Smooth muscle cell (in vitro differentiated cells): ENCODE data around the gene CASQ2. TPM values are rescaled to one million over a fixed set of nuclear protein-coding genes. Genes with fewer than 3 reads are reported as not detected.

Source experiments
- DNase-seq: peaks from one replicate; lab custom pipeline; 2025; ENCODE audit not compliant: unreplicated experiment; lab: John Stamatoyannopoulos, UW
- H2AFZ ChIP-seq: fragments of 200-600 bp; sonication (generic); 2 replicates; pipeline ENCODE4 v1.6.0; 2016; ENCODE audit warnings: antibody characterized with exemption, low read depth, mild to moderate bottlenecking
- H3F3A ChIP-seq: fragments of 200-600 bp; sonication (generic); 2 replicates; pipeline ENCODE4 v1.6.0; 2017; ENCODE audit warnings: antibody characterized with exemption, low read depth
- H3K27ac ChIP-seq: fragments of 200-600 bp; sonication (generic); 2 replicates; pipeline ENCODE4 v1.5.1; 2016; ENCODE audit warnings: low read depth, mild to moderate bottlenecking
- H3K27me3 ChIP-seq: fragments of 200-600 bp; sonication (generic); 2 replicates; pipeline ENCODE4 v1.6.1; 2016; ENCODE audit warnings: low read depth, mild to moderate bottlenecking
- H3K36me3 ChIP-seq: fragments of 200-600 bp; sonication (generic); 2 replicates; pipeline ENCODE4 v1.5.1; 2016; ENCODE audit warnings: low read depth
- H3K4me1 ChIP-seq: fragments of 200-600 bp; sonication (generic); 2 replicates; pipeline ENCODE4 v1.5.1; 2016; ENCODE audit warnings: low read depth
- H3K4me2 ChIP-seq: fragments of 200-600 bp; sonication (generic); 2 replicates; pipeline ENCODE4 v1.6.0; 2016; ENCODE audit warnings: mild to moderate bottlenecking
- H3K4me3 ChIP-seq: fragments of 200-600 bp; sonication (generic); 2 replicates; pipeline ENCODE4 v1.5.1; 2016; ENCODE audit warnings: mild to moderate bottlenecking
- H3K79me2 ChIP-seq: fragments of 200-600 bp; sonication (generic); 2 replicates; pipeline ENCODE4 v1.6.0; 2016; ENCODE audit warnings: low read depth, mild to moderate bottlenecking
- H3K9ac ChIP-seq: fragments of 200-600 bp; sonication (generic); 2 replicates; pipeline ENCODE4 v1.6.0; 2016; ENCODE audit warnings: low read depth
- H3K9me3 ChIP-seq: fragments of 200-600 bp; sonication (generic); replicated peaks from 2 replicates; pipeline ENCODE4 v1.5.1; 2016; ENCODE audit warnings: low read depth
- H4K20me1 ChIP-seq: fragments of 200-600 bp; sonication (generic); 2 replicates; pipeline ENCODE4 v1.6.0; 2016; ENCODE audit warnings: low read depth
- CTCF ChIP-seq: fragments of 200-600 bp; sonication (generic); IDR thresholded peaks from 2 replicates; pipeline ENCODE4 v1.5.1; 2017; ENCODE audit warnings: borderline replicate concordance, mild to moderate bottlenecking, antibody characterized with exemption; ENCODE audit not compliant: insufficient read depth, poor library complexity, severe bottlenecking
- WGBS: methylation state at CpG from one replicate; pipeline ENCODE4 v1.1.7; 2016; ENCODE audit warnings: low lambda C conversion rate; 5-methylcytosine and 5-hydroxymethylcytosine counted together
- polyA plus RNA-seq: library from polyadenylated mRNA; unstranded; fragments of >200 nt; fragmentation: Nextera tagmentation; extraction: Ambion mirVana; gene quantifications from 2 replicates; pipeline ENCODE4 v1.2.1, GENCODE V29; 2016
- total RNA-seq: library from RNA; depleted of rRNA; stranded (reverse); fragments of >200 nt; gene quantifications from 2 replicates; pipeline ENCODE4 v1.2.3, GENCODE V29; 2014

CASQ2 gene
- total and polyA plus RNA-seq, 2 experiments from 2014 or later, result not detected

DNA sequence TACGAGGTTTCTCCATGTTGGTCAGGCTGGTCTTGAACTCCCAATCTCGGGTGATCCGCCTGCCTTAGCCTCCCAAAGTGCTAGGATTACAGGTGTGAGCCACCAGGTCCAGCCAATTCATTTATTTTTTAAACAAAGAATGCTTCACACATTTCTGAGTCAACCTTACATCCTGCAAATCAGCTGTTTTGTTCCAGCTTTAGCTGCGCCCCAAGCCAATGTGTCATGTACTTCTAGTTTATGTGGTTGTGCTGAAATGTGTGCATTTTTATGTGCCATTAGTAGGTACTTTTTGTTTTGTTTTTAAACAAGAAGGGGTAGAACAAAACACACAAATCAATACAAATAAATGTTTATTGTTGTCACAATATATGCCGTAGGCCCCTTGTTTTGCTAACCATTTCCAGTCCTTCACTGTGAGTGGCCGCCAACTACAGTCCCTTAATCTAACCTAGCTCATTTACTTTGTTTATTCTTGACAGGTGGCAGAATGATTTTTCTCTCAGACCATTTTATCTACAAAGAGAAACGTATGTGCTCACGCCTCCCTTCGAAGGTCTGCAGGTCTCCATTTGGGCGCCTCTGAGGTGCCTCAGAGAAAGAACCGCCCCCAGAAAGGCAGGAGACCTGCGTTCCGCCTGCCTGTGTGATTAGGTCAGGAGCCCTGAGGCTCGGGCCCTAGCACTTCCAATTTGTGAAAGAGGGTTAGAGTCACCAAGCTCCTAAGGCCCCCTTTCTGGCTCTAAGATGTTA lies 2.8 kb upstream of the CASQ2 start:
- H3K27me3 ChIP-seq, result no peaks in the 10 kb centered on the region
- 54% methylated on average over 14 of the region's 14 CpGs for WGBS

GRCh38 chr1:115767403-115767802 lies 1.1 kb downstream of the CASQ2 start:
- no peaks in the 10 kb centered on the region for H3K9me3 ChIP-seq
- H2AFZ ChIP-seq, result no peak overlapping the region
- no peak for TF ChIP-seq CTCF
- no peak overlapping the region for H3K9ac ChIP-seq
- no peaks in the 10 kb centered on the region for H3K27me3 ChIP-seq
- no peak overlapping the region for H3K27ac ChIP-seq
- H3F3A ChIP-seq, result no peaks in the 10 kb centered on the region
- no peaks in the 10 kb centered on the region for H4K20me1 ChIP-seq
- no peak overlapping the region for H3K4me3 ChIP-seq
- H3K36me3 ChIP-seq, result no peaks in the 10 kb centered on the region
- H3K4me2 ChIP-seq, result no peak overlapping the region
- 93% methylated on average over 4 of the region's 4 CpGs for WGBS
- peaks cover 5% of the 10 kb centered on the region for H3K4me1 ChIP-seq
- no peaks in the 10 kb centered on the region for H3K79me2 ChIP-seq
- no peak for DNase-seq

More for the DNA sequence above, 2.8 kb upstream of the CASQ2 start:
- Histone ChIP-seq H3K79me2 (no peaks in the 10 kb centered on the region), H3F3A (no peaks in the 10 kb centered on the region), H2AFZ (peak overlapping the region; percentile 92), H4K20me1 (no peaks in the 10 kb centered on the region), H3K36me3 (no peaks in the 10 kb centered on the region), H3K9me3 (no peaks in the 10 kb centered on the region), H3K4me2 (peak overlapping the region; percentile 79), H3K4me3 (peak overlapping the region; percentile 11), H3K4me1 (peaks cover 5% of the 10 kb centered on the region), H3K27ac (peak overlapping the region; percentile 85), H3K9ac (peak overlapping the region; percentile 69)
- DNase-seq, result no peak
- no peak for TF ChIP-seq CTCF

GRCh38 chr1:115765091-115765490 lies 3.4 kb downstream of the CASQ2 start:
- H3K9me3 ChIP-seq, result no peaks in the 10 kb centered on the region
- H3K79me2 ChIP-seq, result no peaks in the 10 kb centered on the region
- no peaks in the 10 kb centered on the region for H3K36me3 ChIP-seq
- no peak overlapping the region for H3K27ac ChIP-seq
- no peaks in the 10 kb centered on the region for H3K27me3 ChIP-seq
- no peaks in the 10 kb centered on the region for H3K4me1 ChIP-seq
- WGBS, result 0% methylated on average over 1 of the region's 1 CpG
- no peak overlapping the region for H2AFZ ChIP-seq
- H4K20me1 ChIP-seq, result no peaks in the 10 kb centered on the region
- H3K4me3 ChIP-seq, result no peak overlapping the region
- DNase-seq, result no peak
- H3F3A ChIP-seq, result no peaks in the 10 kb centered on the region
- no peak overlapping the region for H3K9ac ChIP-seq
- no peak overlapping the region for H3K4me2 ChIP-seq
- no peak for TF ChIP-seq CTCF

DNA sequence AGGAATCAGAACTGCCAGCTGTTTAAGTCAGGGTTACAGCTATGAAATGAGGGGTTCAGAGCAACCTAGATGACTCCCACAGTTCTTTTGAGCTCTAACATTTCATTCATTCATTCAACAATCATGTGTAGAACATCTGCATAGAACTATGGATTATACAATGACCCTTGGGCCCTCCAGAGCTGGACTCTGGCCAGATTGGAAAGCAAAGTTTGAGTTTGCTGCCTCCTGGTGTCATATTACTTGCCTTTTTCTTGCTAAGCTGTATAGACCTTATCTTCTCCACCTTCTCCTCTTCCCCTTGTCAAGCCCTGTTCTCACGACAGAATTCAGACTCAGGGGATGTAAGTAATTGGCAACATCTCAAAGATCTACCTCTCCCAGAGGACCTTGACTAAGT lies 4.0 kb downstream of the CASQ2 start:
- no peak for DNase-seq
- Histone ChIP-seq H3K9ac (no peak overlapping the region), H4K20me1 (no peaks in the 10 kb centered on the region), H3K4me2 (no peak overlapping the region), H3K36me3 (no peaks in the 10 kb centered on the region), H3F3A (no peaks in the 10 kb centered on the region), H3K9me3 (no peaks in the 10 kb centered on the region), H3K27ac (no peak overlapping the region), H3K4me1 (no peaks in the 10 kb centered on the region), H3K27me3 (no peaks in the 10 kb centered on the region), H2AFZ (no peak overlapping the region), H3K4me3 (no peak overlapping the region), H3K79me2 (no peaks in the 10 kb centered on the region)
- peak; percentile 64 for TF ChIP-seq CTCF
- 6% methylated on average over 1 of the region's 1 CpG for WGBS
